Heart right ventricle (tissue), 16 donors: ENCODE data around the gene KRT7. TPM values are rescaled to one million over a fixed set of nuclear protein-coding genes. Genes with fewer than 3 reads are reported as not detected.

ENCODE experiments used
- ATAC-seq, 8 donors: fragments of 200-7000 bp; cut with Tn5 transposase; one replicate each; pipeline ENCODE4 v1.9.1; 2020; ENCODE audit warnings: mild to moderate bottlenecking in 8 of 8, moderate library complexity in 8 of 8, moderate number of reproducible peaks in 1 of 8
- DNase-seq, 2 donors: peaks; one replicate each; pipeline ENCODE4 v3.0.0-alpha.2; 2020
- H3K27ac ChIP-seq, 10 donors: fragments of 200-600 bp; sonication (generic) in 2 of 10; one replicate each; pipeline versions ENCODE4 v1.5.0 to v1.8.0; 2020 to 2022; ENCODE audit warnings: mild to moderate bottlenecking in 3 of 10
- H3K27me3 ChIP-seq, 7 donors: fragments of 200-600 bp; one replicate each; pipeline ENCODE4 v1.8.0; 2021 to 2022; ENCODE audit warnings: mild to moderate bottlenecking in 2 of 7
- H3K36me3 ChIP-seq, 9 donors: fragments of 200-600 bp; sonication (generic) in 1 of 9; one replicate each; pipeline versions ENCODE4 v1.5.0 to v1.8.0; 2020 to 2022; ENCODE audit warnings: mild to moderate bottlenecking in 2 of 9
- H3K4me1 ChIP-seq, 9 donors: fragments of 200-600 bp; sonication (generic) in 1 of 9; one replicate each; pipeline versions ENCODE4 v1.5.0 to v1.8.0; 2020 to 2022; ENCODE audit warnings: mild to moderate bottlenecking in 4 of 9
- H3K4me3 ChIP-seq, 10 donors: fragments of 200-600 bp; sonication (generic) in 2 of 10; one replicate each; pipeline versions ENCODE4 v1.5.0 to v1.8.0; 2020 to 2022; ENCODE audit warnings: mild to moderate bottlenecking in 7 of 10, moderate library complexity in 2 of 10
- H3K9me3 ChIP-seq, 11 donors: fragments of 200-600 bp in 10 of 11; sonication (generic) in 2 of 11; one replicate each; pipeline versions ENCODE4 v1.5.0 to v1.8.0; 2013 to 2022; ENCODE audit warnings: mild to moderate bottlenecking in 2 of 11, control low read depth in 1 of 11, moderate library complexity in 1 of 11
- CTCF ChIP-seq, 9 donors: fragments of 200-600 bp; sonication (generic) in 2 of 9; IDR thresholded peaks; one replicate each; pipeline versions ENCODE4 v1.5.0 to v1.8.0; 2021 to 2022; ENCODE audit warnings: antibody characterized with exemption in 9 of 9, mild to moderate bottlenecking in 5 of 9, moderate library complexity in 1 of 9
- WGBS, 2 donors: extraction: QIAGEN DNeasy Blood & Tissue Kit; methylation state at CpG; one replicate each; pipeline ENCODE4 v1.1.7; 2013; ENCODE audit warnings: inconsistent platforms in 1 of 2; 5-methylcytosine and 5-hydroxymethylcytosine counted together
- intact Hi-C, 10 donors: fragments of 100-400 bp; cut with DNase I; formaldehyde crosslinking; loops; one replicate each; pipeline versions ENCODE4 v1.11.1 to v1.14.2; 2022
- polyA plus RNA-seq, 2 donors: library from polyadenylated mRNA; stranded (reverse); fragments of 200-250 nt; gene quantifications; one replicate each; pipeline ENCODE4 v1.2.3, GENCODE V29; 2013
- total RNA-seq, 10 donors: library from RNA; stranded (reverse); fragmentation: NEBNext Ultra II Directional in 3 of 10; extraction: Animal tissue kit (Norgen Biotek cat#: 25700) in 3 of 10; gene quantifications; one replicate each; pipeline versions ENCODE4 v1.2.1 to v1.2.4, GENCODE V29; 2021 to 2023
- donor health status: Arrhythmogenic right ventricular cardiomyopathy.
- donor health status: ischemic (EF 13 %, LVEDD 7.1; RV severe dilation, severe dysfunction).
- donor health status: healthy with polysubstance abuse.
- donor health status: DM: no; HTN: yes; CAD: no.
- donor health status: DM: no; HTN: no; CAD: no.
- donor health status: ischemic (EF 25% LVEDD 6.9; RV normal size, moderate dysfunction).
- donor health status: ischemic (EF 25% LVEDD 5.7; RV mildly dilated, moderate dysfunction).
- donor health status: healthy.
- donor health status: DM: yes; HTN: yes; CAD: no.
- donor health status: Ischemic cardiomyopathy.
- donor health status: ischemic (EF 35%, LVEDD 5.7; RV mildly dilated, moderate dysfunction).
- donor health status: nonischemic (EF 11% LVEDD 7.7; RV severe dilation, severe dysfunction).
- donor health status: DM: yes; HTN: yes; CAD: no.
- donor health status: PGD.
- donor health status: ischemic (EF 29% LVEDD 5.4; RV normal size, mild dysfunction).
- donor health status: nonischemic (EF 23%, LVEDD 6.1; RV moderate dilation, normal function).

The KRT7 gene
- total and polyA plus RNA-seq, 12 donors = 0.59 to 10.8 (median 1.8) TPM; not detected in 3

GRCh38 chr12:52217223-52217622 is 15.8 kb upstream of the KRT7 start:
- ATAC-seq (peak; percentile 14 to 74 (median 58)), DNase-seq (peak; percentile 69 to 73)
- Histone ChIP-seq H3K36me3 (no peaks in the 10 kb centered on the region), H3K27me3 (peaks cover 0 to 23% (median 17%) of the 10 kb centered on the region in 7 donors), H3K27ac (peak overlapping the region in 4 of 10 donors; percentile 13 to 55 (median 35)), H3K4me3 (no peak overlapping the region), H3K9me3 (no peaks in the 10 kb centered on the region), H3K4me1 (peaks cover 0 to 33% (median 15%) of the 10 kb centered on the region in 9 donors)
- WGBS, 2 donors = 29 to 36% methylated on average over 5 of the region's 5 CpGs
- no peak for TF ChIP-seq CTCF (IDR thresholded peaks at IDR 0.05)
- intact Hi-C loops = loop anchor here in 3 of 10 donors (5.0 to 10.0 kb wide), 3 partner anchors 58 to 660 kb away; partner anchors contain the start of gene KRT86 (in 1 of the 3)

- TF ChIP-seq CTCF (IDR thresholded peaks at IDR 0.05) = no peak
- no peak for ATAC-seq
- intact Hi-C loops = loop anchor here in 3 of 10 donors (5.0 to 10.0 kb wide), 3 partner anchors 57 to 659 kb away; partner anchors contain the start of gene KRT86 (in 1 of the 3)
These were observed 15.0 kb upstream of the KRT7 start for GRCh38 chr12:52218001-52218400.

GRCh38 chr12:52220477-52220876 is 12.6 kb upstream of the KRT7 start:
- Histone ChIP-seq H3K4me1 (peaks cover 0 to 24% (median 15%) of the 10 kb centered on the region in 9 donors), H3K36me3 (no peaks in the 10 kb centered on the region), H3K27ac (no peak overlapping the region), H3K27me3 (peaks cover 0 to 41% (median 20%) of the 10 kb centered on the region in 7 donors), H3K9me3 (peaks cover 0 to 5% (median 0%) of the 10 kb centered on the region in 11 donors), H3K4me3 (no peak overlapping the region)
- ATAC-seq = no peak
- no peak for TF ChIP-seq CTCF (IDR thresholded peaks at IDR 0.05)
- DNase-seq = no peak
- 84 to 88% methylated on average over 3 of the region's 3 CpGs for WGBS, 2 donors
- intact Hi-C loops = loop anchor here in 2 of 10 donors (5.0 kb wide), 2 partner anchors 102 to 107 kb away; partner anchors contain the start of gene KRT83 (in 1 of the 2)

More at GRCh38 chr12:52218001-52218400, 15.0 kb upstream of the KRT7 start:
- H3K27me3 ChIP-seq = peaks cover 0 to 31% (median 20%) of the 10 kb centered on the region in 7 donors
- H3K4me1 ChIP-seq = peaks cover 0 to 33% (median 15%) of the 10 kb centered on the region in 9 donors
- H3K9me3 ChIP-seq = no peaks in the 10 kb centered on the region
- no peak for DNase-seq
- H3K36me3 ChIP-seq = no peaks in the 10 kb centered on the region
- WGBS, 2 donors = 73 to 77% methylated on average over 4 of the region's 4 CpGs
- peak overlapping the region in 2 of 10 donors; percentile 44 to 55 for H3K27ac ChIP-seq
- no peak overlapping the region for H3K4me3 ChIP-seq

GRCh38 chr12:52221070-52221781 is 11.8 kb upstream of the KRT7 start:
- no peaks in the 10 kb centered on the region for H3K36me3 ChIP-seq
- TF ChIP-seq CTCF (IDR thresholded peaks at IDR 0.05) = no peak
- no peak overlapping the region for H3K4me3 ChIP-seq
- H3K27ac ChIP-seq = no peak overlapping the region
- ATAC-seq = no peak
- no peak for DNase-seq
- WGBS, 2 donors = 71% methylated on average over 4 of the region's 4 CpGs
- intact Hi-C loops = loop anchor here in 2 of 10 donors (5.0 kb wide), 2 partner anchors 101 to 106 kb away; partner anchors contain the start of gene KRT83 (in 1 of the 2)
- H3K4me1 ChIP-seq = peaks cover 0 to 19% (median 13%) of the 10 kb centered on the region in 9 donors
- peaks cover 0 to 5% (median 0%) of the 10 kb centered on the region in 11 donors for H3K9me3 ChIP-seq
- peaks cover 0 to 42% (median 20%) of the 10 kb centered on the region in 7 donors for H3K27me3 ChIP-seq
